Esophagus muscularis mucosa (tissue), 4 donors: ENCODE data around the gene BTG1. TPM values are rescaled to one million over a fixed set of nuclear protein-coding genes. Genes with fewer than 3 reads are reported as not detected.
A peak's percentile ranks its signal among the peaks of the same experiment; 100 is the strongest.

ENCODE experiments used
- DNase-seq: peaks from one replicate; pipeline ENCODE4 v3.0.0-alpha.2; 2017; ENCODE audit errors: extremely low spot score
- H3K27ac ChIP-seq, 4 donors: fragments of 200-600 bp; sonication (generic); replicated peaks in 1 of 4; 1 replicate in 3 of 4; 2 replicates in 1 of 4; pipeline ENCODE4 v1.5.1; 2016 to 2019; ENCODE audit warnings: mild to moderate bottlenecking in 1 of 4
- H3K27me3 ChIP-seq, 4 donors: fragments of 200-600 bp; sonication (generic); one replicate each; pipeline versions ENCODE4 v1.5.1 to v1.6.0; 2016 to 2019
- H3K36me3 ChIP-seq, 4 donors: fragments of 200-600 bp; sonication (generic); one replicate each; pipeline ENCODE4 v1.5.1; 2016 to 2019
- H3K4me1 ChIP-seq, 4 donors: fragments of 200-600 bp; sonication (generic); one replicate each; pipeline ENCODE4 v1.5.1; 2016 to 2019
- H3K4me3 ChIP-seq, 4 donors: fragments of 200-600 bp; sonication (generic); 1 replicate in 2 of 4; 2 replicates in 2 of 4; pipeline ENCODE4 v1.5.1; 2016 to 2019; ENCODE audit warnings: mild to moderate bottlenecking in 4 of 4, moderate library complexity in 1 of 4
- H3K9me3 ChIP-seq, 4 donors: fragments of 200-600 bp; sonication (generic); 1 replicate in 3 of 4; 2 replicates in 1 of 4; pipeline ENCODE4 v1.5.1; 2016 to 2019
- CTCF ChIP-seq, 3 experiments: fragments of 200-600 bp in 2 of 3; fragments of 450-650 bp in 1 of 3; sonication (generic) in 2 of 3; IDR thresholded peaks; one replicate each; pipeline ENCODE4 v1.5.1; 2017 to 2019; ENCODE audit warnings: antibody characterized with exemption in 3 of 3, mild to moderate bottlenecking in 2 of 3, moderate library complexity in 1 of 3
- EP300 ChIP-seq: sonication (generic); formaldehyde crosslinking; IDR thresholded peaks from one replicate; pipeline ENCODE4 v1.6.1; 2017; ENCODE audit warnings: antibody characterized with exemption
- POLR2A ChIP-seq: fragments of 450-650 bp; IDR thresholded peaks from one replicate; pipeline ENCODE4 v1.6.1; 2017; ENCODE audit warnings: antibody characterized with exemption, moderate library complexity, mild to moderate bottlenecking, low read depth
- POLR2AphosphoS5 ChIP-seq, 2 donors: sonication (generic); formaldehyde crosslinking; IDR thresholded peaks; one replicate each; pipeline ENCODE4 v1.6.1; 2017; ENCODE audit warnings: antibody characterized with exemption in 2 of 2
- WGBS: methylation state at CpG from one replicate; pipeline ENCODE4 v1.1.5; 2018; 5-methylcytosine and 5-hydroxymethylcytosine counted together
- intact Hi-C: fragments of 100-400 bp; cut with DNase I; formaldehyde crosslinking; loops from one replicate; pipeline ENCODE4 v1.15.1; 2023
- total RNA-seq, 4 donors: library from RNA; depleted of rRNA; stranded (reverse); fragments of >200 nt; gene quantifications; one replicate each; pipeline versions ENCODE4 v1.1.0 to v1.2.1, GENCODE V29; 2016

BTG1 gene
- total RNA-seq, 4 donors from 2014 or later, result 40.6 to 66.4 (median 43.1) TPM

DNA sequence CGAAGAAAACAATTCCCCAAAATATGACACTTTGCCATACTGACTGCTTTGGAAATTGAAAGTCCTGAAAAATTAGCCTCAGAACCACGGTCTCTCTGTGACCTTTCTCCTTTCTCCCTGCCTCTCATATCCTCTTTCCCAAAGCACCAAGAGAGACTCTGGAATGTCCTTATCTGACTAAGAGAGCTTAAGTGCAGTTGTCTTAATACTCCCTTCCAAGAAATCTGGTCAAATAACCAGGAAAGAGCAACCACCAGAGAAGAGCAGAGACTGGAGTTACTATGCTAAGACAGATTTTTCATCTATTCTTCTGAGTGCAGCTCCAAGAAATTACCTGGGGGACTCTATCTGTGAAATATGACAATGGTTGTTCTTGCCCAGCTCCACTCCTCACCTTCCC, 10.5 kb upstream of the BTG1 start:
- Histone ChIP-seq H3K9me3 (no peaks in the 10 kb centered on the region), H3K36me3 (no peaks in the 10 kb centered on the region), H3K4me3 (no peak overlapping the region), H3K27ac (no peak overlapping the region), H3K4me1 (peaks cover 0 to 14% (median 12%) of the 10 kb centered on the region in 4 donors), H3K27me3 (no peaks in the 10 kb centered on the region)
- TF ChIP-seq POLR2AphosphoS5 (IDR thresholded peaks at IDR 0.05) (no peak), POLR2A (no peak), CTCF (IDR thresholded peaks at IDR 0.05) (no peak), EP300 (no peak)
- 92% methylated on average over 2 of the region's 2 CpGs for WGBS
- no peak for DNase-seq
- intact Hi-C loops, result no loop called here

DNA sequence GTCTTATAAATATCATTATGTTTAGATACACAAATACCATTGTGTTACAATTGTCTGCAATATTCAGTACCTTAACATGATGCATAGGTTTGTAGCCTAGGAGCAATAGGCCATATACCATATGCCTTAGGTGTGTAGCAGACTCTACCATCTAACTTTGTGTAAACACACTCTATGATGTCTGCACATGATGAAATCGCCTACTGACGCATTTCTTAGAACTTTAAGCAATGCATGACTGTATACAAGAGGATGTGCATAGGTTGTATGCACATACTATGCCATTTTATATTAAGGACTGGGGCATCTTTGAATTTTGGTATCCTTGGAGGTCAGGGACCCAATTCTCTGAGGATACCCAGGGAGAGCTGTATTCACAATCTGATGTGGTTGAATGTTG, 10.1 kb upstream of the BTG1 start:
- WGBS, result 88% methylated on average over 2 of the region's 2 CpGs
- Histone ChIP-seq H3K4me1 (peaks cover 0 to 14% (median 12%) of the 10 kb centered on the region in 4 donors), H3K27me3 (no peaks in the 10 kb centered on the region), H3K4me3 (no peak overlapping the region), H3K27ac (no peak overlapping the region), H3K9me3 (no peaks in the 10 kb centered on the region), H3K36me3 (no peaks in the 10 kb centered on the region)
- TF ChIP-seq POLR2AphosphoS5 (IDR thresholded peaks at IDR 0.05) (no peak), EP300 (no peak), CTCF (IDR thresholded peaks at IDR 0.05) (no peak), POLR2A (no peak)
- DNase-seq, result no peak
- intact Hi-C loops, result no loop called here

DNA sequence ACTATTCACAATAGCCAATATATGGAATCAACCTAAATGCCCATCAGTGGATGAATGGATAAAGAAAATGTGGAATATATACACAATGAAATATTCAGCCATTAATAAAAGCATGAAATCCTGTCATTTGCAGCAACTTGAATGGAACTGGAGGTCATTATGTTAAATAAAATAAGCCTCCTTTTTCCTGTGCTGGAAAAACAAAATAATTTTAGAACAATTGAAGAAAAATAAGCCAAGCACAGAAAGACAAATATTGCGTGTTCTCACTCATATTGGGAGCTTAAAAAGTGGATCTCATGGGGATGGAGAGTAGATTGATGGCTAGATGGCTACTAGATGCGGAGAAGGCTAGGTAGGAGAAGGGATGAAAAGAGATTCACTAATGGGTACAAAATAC, 6.3 kb upstream of the BTG1 start:
- H3K27ac ChIP-seq, result no peak overlapping the region
- WGBS, result 90% methylated on average over 2 of the region's 2 CpGs
- H3K4me3 ChIP-seq, result no peak overlapping the region
- TF ChIP-seq EP300, result no peak
- TF ChIP-seq CTCF (IDR thresholded peaks at IDR 0.05), result no peak
- no peak for TF ChIP-seq POLR2A
- TF ChIP-seq POLR2AphosphoS5 (IDR thresholded peaks at IDR 0.05), result no peak
- H3K36me3 ChIP-seq, result no peaks in the 10 kb centered on the region
- peaks cover 0 to 9% (median 6%) of the 10 kb centered on the region in 4 donors for H3K4me1 ChIP-seq
- DNase-seq, result no peak
- intact Hi-C loops, result no loop called here
- H3K9me3 ChIP-seq, result no peaks in the 10 kb centered on the region
- no peaks in the 10 kb centered on the region for H3K27me3 ChIP-seq

DNA sequence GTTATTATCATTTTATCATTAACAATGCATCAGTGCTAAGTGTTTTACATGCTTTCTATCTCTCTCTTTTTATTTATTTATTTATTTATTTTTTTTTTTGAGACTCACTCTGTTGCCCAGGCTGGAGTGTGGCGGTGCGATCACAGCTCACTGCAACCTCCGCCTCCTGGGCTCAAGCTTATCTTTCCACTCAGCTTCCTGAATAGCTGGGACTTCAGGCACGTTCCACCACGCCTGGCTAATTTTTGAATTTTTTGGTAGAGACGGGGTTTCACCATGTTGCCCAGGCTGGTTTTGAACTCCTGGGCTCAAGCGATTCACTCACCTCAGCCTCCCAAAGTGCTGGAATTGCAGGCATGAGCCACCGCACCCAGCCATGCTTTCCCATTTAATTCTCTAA, 3.9 kb upstream of the BTG1 start:
- 98% methylated on average over 8 of the region's 8 CpGs for WGBS
- Histone ChIP-seq H3K27ac (no peak overlapping the region), H3K27me3 (no peaks in the 10 kb centered on the region), H3K9me3 (no peaks in the 10 kb centered on the region), H3K4me3 (no peak overlapping the region), H3K36me3 (peaks cover 0 to 7% (median 0%) of the 10 kb centered on the region in 4 donors), H3K4me1 (peaks cover 0 to 14% (median 12%) of the 10 kb centered on the region in 4 donors)
- no peak for TF ChIP-seq POLR2AphosphoS5 (IDR thresholded peaks at IDR 0.05)
- TF ChIP-seq CTCF (IDR thresholded peaks at IDR 0.05), result no peak
- TF ChIP-seq EP300, result no peak
- no peak for TF ChIP-seq POLR2A
- intact Hi-C loops, result loop anchor here (5.0 to 10.0 kb wide), 3 partner anchors 95 to 423 kb away; no protein-coding TSS in a partner anchor
- DNase-seq, result no peak

- intact Hi-C loops, result loop anchor here (5.0 to 10.0 kb wide), 3 partner anchors 97 to 425 kb away; no protein-coding TSS in a partner anchor
- no peak for TF ChIP-seq POLR2A
- no peak for TF ChIP-seq EP300
- no peak for TF ChIP-seq CTCF (IDR thresholded peaks at IDR 0.05)
- no peak for TF ChIP-seq POLR2AphosphoS5 (IDR thresholded peaks at IDR 0.05)
- WGBS, result 61% methylated on average over 3 of the region's 3 CpGs
- H3K36me3 ChIP-seq, result peaks cover 0 to 26% (median 6%) of the 10 kb centered on the region in 4 donors
- no peaks in the 10 kb centered on the region for H3K9me3 ChIP-seq
- H3K4me3 ChIP-seq, result peak overlapping the region in 1 of 4 donors; percentile 89
- no peaks in the 10 kb centered on the region for H3K27me3 ChIP-seq
- DNase-seq, result no peak
- peak overlapping the region in 1 of 4 donors; percentile 99 for H3K27ac ChIP-seq
- H3K4me1 ChIP-seq, result peaks cover 0 to 14% (median 12%) of the 10 kb centered on the region in 4 donors
These were observed 1.8 kb upstream of the BTG1 start for GRCh38 chr12:92147491-92147890.
